HepG2 (cell line): ENCODE measurements around the gene SETD1B. TPM values are rescaled to one million over a fixed set of nuclear protein-coding genes. Genes with fewer than 3 reads are reported as not detected.

Experiments
- ARID5B ChIP-seq: IDR thresholded peaks from 2 replicates; pipeline ENCODE4 v1.4.0; 2020; ENCODE audit warnings: mild to moderate bottlenecking, missing genetic modification reagents
- ATF1 ChIP-seq: IDR thresholded peaks from 2 replicates; pipeline ENCODE4 v1.6.1; 2016; ENCODE audit warnings: mild to moderate bottlenecking, control low read depth
- EP300 ChIP-seq, 3 experiments: sonication (generic) in 1 of 3; formaldehyde crosslinking in 1 of 3; IDR thresholded peaks; 2 replicates each; pipeline versions ENCODE4 v1.5.1 to v1.6.1; 2011 to 2020; ENCODE audit warnings: low read depth in 2 of 3, low read length in 2 of 3, borderline replicate concordance in 1 of 3, improper control_type of control experiment in 1 of 3, mild to moderate bottlenecking in 1 of 3, missing genetic modification reagents in 1 of 3, moderate library complexity in 1 of 3
- ETV5 ChIP-seq: IDR thresholded peaks from 2 replicates; pipeline ENCODE4 v1.6.1; 2018; ENCODE audit warnings: missing biosample characterization, missing genetic modification reagents, inconsistent platforms, borderline replicate concordance
- HDAC2 ChIP-seq: sonication (generic); formaldehyde crosslinking; IDR thresholded peaks from 2 replicates; pipeline ENCODE4 v1.4.0; 2020; ENCODE audit warnings: missing genetic modification reagents
- HOMEZ ChIP-seq: IDR thresholded peaks from 2 replicates; pipeline ENCODE4 v1.6.1; 2016; ENCODE audit warnings: low read depth
- MAFK ChIP-seq, 2 experiments: IDR thresholded peaks in 1 of 2; conservative IDR thresholded peaks in 1 of 2; 2 replicates each; pipeline ENCODE4 v1.6.1; 2011; ENCODE audit warnings: improper control_type of control experiment in 2 of 2, low read length in 2 of 2
- NONO ChIP-seq, 2 experiments: fragments of 450-650 bp in 1 of 2; sonication (generic) in 1 of 2; formaldehyde crosslinking in 1 of 2; IDR thresholded peaks in 1 of 2; conservative IDR thresholded peaks in 1 of 2; 2 replicates each; pipeline versions ENCODE4 v1.6.1 to v1.8.0; 2017 to 2022; ENCODE audit warnings: mild to moderate bottlenecking in 1 of 2, missing genetic modification reagents in 1 of 2, moderate library complexity in 1 of 2
- RXRB ChIP-seq: IDR thresholded peaks from 2 replicates; pipeline ENCODE4 v1.6.1; 2016; ENCODE audit warnings: borderline replicate concordance, missing genetic modification reagents, missing compliant biosample characterization
- SMAD1 ChIP-seq: sonication (generic); formaldehyde crosslinking; IDR thresholded peaks from 2 replicates; pipeline ENCODE4 v1.4.0; 2020; ENCODE audit warnings: missing genetic modification reagents, low read depth, mild to moderate bottlenecking, borderline replicate concordance
- SOX6 ChIP-seq, 2 experiments: fragments of 450-650 bp in 1 of 2; sonication (generic) in 1 of 2; formaldehyde crosslinking in 1 of 2; IDR thresholded peaks; 2 replicates each; pipeline versions ENCODE4 v1.4.0 to v1.6.1; 2017 to 2020; ENCODE audit warnings: antibody characterized with exemption in 1 of 2, mild to moderate bottlenecking in 1 of 2, missing genetic modification reagents in 1 of 2
- polyA plus RNA-seq, 8 experiments: library from polyadenylated mRNA; depleted of rRNA in 3 of 8; stranded (reverse) in 7 of 8; unstranded in 1 of 8; fragments of >200 nt; fragmentation: Illumina TruSeq in 4 of 8; extraction: Trizol in 4 of 8; gene quantifications; 2 replicates each; pipeline versions ENCODE4 v1.2.1 to v1.2.3, GENCODE V29; 2011 to 2016; ENCODE audit warnings: low read depth in 4 of 8, missing spikeins in 1 of 8, mixed read lengths in 1 of 8; ENCODE audit not compliant: insufficient read depth in 1 of 8
- total RNA-seq, 5 experiments: library from RNA; depleted of rRNA; stranded (reverse); fragments of >200 nt; fragmentation: Illumina TruSeq; extraction: Trizol; gene quantifications; 2 replicates each; pipeline ENCODE4 v1.2.3, GENCODE V29; 2016; ENCODE audit warnings: low read depth in 1 of 5
- TF ChIP-seq, protein P1 (sequence below): sonication (generic); formaldehyde crosslinking; IDR thresholded peaks from 2 replicates; pipeline ENCODE4 v1.4.0; 2020; ENCODE audit warnings: missing genetic modification reagents, borderline replicate concordance
- TF ChIP-seq, protein P2 (sequence below): sonication (generic); formaldehyde crosslinking; IDR thresholded peaks from 2 replicates; pipeline ENCODE4 v1.5.0; 2020; ENCODE audit warnings: mild to moderate bottlenecking, missing genetic modification reagents, moderate library complexity
- TF ChIP-seq, protein P3 (sequence below): sonication (generic); formaldehyde crosslinking; IDR thresholded peaks from 2 replicates; pipeline ENCODE4 v1.4.0; 2020; ENCODE audit warnings: mild to moderate bottlenecking, missing genetic modification reagents

The SETD1B gene
- total and polyA plus RNA-seq, 2 of the 13 experiments (the other 11 are each of a cell fraction or from before 2014, with no cell fraction given) = 1.1 to 1.4 TPM

- TF ChIP-seq ETV5 (CRISPR knock-in tag) (no peak), ATF1 (CRISPR knock-in tag) (no peak), SOX6 (IDR thresholded peaks at IDR 0.05) (no peak), SOX6 (CRISPR knock-in tag; IDR thresholded peaks at IDR 0.05) (peak; percentile 30; the same call in 1 of the 2 replicates), EP300 (IDR thresholded peaks at IDR 0.05; ENCODE audit: low read depth in 2 of 2, low read length in 2 of 2) (peak in 1 of 2 experiments; percentile 10; a peak in 1 of 4 replicates), EP300 (CRISPR knock-in tag; IDR thresholded peaks at IDR 0.05; ENCODE audit: borderline replicate concordance) (no peak), RXRB (CRISPR knock-in tag) (peak; percentile 42; the same call in 1 of the 2 replicates), MAFK (conservative IDR thresholded peaks at IDR 0.05 in 1 of 2, IDR thresholded peaks at IDR 0.05 in 1 of 2; ENCODE audit: low read length in 2 of 2) (no peak), SMAD1 (CRISPR knock-in tag) (no peak), HOMEZ (CRISPR knock-in tag) (no peak), NONO (IDR thresholded peaks at IDR 0.05) (no peak), NONO (CRISPR knock-in tag; conservative IDR thresholded peaks at IDR 0.05) (no peak), ARID5B (CRISPR knock-in tag) (peak; percentile 28; the same call in 1 of the 2 replicates), HDAC2 (CRISPR knock-in tag) (peak; percentile 20; the same call in 1 of the 2 replicates)
- TF ChIP-seq, protein P1, sequence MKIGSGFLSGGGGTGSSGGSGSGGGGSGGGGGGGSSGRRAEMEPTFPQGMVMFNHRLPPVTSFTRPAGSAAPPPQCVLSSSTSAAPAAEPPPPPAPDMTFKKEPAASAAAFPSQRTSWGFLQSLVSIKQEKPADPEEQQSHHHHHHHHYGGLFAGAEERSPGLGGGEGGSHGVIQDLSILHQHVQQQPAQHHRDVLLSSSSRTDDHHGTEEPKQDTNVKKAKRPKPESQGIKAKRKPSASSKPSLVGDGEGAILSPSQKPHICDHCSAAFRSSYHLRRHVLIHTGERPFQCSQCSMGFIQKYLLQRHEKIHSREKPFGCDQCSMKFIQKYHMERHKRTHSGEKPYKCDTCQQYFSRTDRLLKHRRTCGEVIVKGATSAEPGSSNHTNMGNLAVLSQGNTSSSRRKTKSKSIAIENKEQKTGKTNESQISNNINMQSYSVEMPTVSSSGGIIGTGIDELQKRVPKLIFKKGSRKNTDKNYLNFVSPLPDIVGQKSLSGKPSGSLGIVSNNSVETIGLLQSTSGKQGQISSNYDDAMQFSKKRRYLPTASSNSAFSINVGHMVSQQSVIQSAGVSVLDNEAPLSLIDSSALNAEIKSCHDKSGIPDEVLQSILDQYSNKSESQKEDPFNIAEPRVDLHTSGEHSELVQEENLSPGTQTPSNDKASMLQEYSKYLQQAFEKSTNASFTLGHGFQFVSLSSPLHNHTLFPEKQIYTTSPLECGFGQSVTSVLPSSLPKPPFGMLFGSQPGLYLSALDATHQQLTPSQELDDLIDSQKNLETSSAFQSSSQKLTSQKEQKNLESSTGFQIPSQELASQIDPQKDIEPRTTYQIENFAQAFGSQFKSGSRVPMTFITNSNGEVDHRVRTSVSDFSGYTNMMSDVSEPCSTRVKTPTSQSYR (CRISPR knock-in tag) = no peak
- TF ChIP-seq, protein P2, sequence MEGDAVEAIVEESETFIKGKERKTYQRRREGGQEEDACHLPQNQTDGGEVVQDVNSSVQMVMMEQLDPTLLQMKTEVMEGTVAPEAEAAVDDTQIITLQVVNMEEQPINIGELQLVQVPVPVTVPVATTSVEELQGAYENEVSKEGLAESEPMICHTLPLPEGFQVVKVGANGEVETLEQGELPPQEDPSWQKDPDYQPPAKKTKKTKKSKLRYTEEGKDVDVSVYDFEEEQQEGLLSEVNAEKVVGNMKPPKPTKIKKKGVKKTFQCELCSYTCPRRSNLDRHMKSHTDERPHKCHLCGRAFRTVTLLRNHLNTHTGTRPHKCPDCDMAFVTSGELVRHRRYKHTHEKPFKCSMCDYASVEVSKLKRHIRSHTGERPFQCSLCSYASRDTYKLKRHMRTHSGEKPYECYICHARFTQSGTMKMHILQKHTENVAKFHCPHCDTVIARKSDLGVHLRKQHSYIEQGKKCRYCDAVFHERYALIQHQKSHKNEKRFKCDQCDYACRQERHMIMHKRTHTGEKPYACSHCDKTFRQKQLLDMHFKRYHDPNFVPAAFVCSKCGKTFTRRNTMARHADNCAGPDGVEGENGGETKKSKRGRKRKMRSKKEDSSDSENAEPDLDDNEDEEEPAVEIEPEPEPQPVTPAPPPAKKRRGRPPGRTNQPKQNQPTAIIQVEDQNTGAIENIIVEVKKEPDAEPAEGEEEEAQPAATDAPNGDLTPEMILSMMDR (CRISPR knock-in tag) = peak; percentile 38; the same call in 1 of the 2 replicates
- TF ChIP-seq, protein P3, sequence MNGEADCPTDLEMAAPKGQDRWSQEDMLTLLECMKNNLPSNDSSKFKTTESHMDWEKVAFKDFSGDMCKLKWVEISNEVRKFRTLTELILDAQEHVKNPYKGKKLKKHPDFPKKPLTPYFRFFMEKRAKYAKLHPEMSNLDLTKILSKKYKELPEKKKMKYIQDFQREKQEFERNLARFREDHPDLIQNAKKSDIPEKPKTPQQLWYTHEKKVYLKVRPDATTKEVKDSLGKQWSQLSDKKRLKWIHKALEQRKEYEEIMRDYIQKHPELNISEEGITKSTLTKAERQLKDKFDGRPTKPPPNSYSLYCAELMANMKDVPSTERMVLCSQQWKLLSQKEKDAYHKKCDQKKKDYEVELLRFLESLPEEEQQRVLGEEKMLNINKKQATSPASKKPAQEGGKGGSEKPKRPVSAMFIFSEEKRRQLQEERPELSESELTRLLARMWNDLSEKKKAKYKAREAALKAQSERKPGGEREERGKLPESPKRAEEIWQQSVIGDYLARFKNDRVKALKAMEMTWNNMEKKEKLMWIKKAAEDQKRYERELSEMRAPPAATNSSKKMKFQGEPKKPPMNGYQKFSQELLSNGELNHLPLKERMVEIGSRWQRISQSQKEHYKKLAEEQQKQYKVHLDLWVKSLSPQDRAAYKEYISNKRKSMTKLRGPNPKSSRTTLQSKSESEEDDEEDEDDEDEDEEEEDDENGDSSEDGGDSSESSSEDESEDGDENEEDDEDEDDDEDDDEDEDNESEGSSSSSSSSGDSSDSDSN (CRISPR knock-in tag) = peak; percentile 68
These were observed 33.9 kb upstream of the SETD1B start (continued) for GRCh38 chr12:121769831-121770301.
